Smooth muscle cell of trachea (primary cell): ENCODE data around the gene TBC1D1. TPM values are rescaled to one million over a fixed set of nuclear protein-coding genes. Genes with fewer than 3 reads are reported as not detected.

Experiments
- total RNA-seq: library from RNA; depleted of rRNA; stranded (reverse); fragments of >200 nt; gene quantifications from 2 replicates; pipeline ENCODE4 v1.2.1, GENCODE V29; 2014

TBC1D1 gene, protein sequence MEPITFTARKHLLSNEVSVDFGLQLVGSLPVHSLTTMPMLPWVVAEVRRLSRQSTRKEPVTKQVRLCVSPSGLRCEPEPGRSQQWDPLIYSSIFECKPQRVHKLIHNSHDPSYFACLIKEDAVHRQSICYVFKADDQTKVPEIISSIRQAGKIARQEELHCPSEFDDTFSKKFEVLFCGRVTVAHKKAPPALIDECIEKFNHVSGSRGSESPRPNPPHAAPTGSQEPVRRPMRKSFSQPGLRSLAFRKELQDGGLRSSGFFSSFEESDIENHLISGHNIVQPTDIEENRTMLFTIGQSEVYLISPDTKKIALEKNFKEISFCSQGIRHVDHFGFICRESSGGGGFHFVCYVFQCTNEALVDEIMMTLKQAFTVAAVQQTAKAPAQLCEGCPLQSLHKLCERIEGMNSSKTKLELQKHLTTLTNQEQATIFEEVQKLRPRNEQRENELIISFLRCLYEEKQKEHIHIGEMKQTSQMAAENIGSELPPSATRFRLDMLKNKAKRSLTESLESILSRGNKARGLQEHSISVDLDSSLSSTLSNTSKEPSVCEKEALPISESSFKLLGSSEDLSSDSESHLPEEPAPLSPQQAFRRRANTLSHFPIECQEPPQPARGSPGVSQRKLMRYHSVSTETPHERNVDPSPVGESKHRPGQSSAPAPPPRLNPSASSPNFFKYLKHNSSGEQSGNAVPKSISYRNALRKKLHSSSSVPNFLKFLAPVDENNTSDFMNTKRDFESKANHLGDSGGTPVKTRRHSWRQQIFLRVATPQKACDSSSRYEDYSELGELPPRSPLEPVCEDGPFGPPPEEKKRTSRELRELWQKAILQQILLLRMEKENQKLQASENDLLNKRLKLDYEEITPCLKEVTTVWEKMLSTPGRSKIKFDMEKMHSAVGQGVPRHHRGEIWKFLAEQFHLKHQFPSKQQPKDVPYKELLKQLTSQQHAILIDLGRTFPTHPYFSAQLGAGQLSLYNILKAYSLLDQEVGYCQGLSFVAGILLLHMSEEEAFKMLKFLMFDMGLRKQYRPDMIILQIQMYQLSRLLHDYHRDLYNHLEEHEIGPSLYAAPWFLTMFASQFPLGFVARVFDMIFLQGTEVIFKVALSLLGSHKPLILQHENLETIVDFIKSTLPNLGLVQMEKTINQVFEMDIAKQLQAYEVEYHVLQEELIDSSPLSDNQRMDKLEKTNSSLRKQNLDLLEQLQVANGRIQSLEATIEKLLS (N-terminal part only)
- 50.4 and 93.2 TPM in 2 replicates for total RNA-seq

DNA sequence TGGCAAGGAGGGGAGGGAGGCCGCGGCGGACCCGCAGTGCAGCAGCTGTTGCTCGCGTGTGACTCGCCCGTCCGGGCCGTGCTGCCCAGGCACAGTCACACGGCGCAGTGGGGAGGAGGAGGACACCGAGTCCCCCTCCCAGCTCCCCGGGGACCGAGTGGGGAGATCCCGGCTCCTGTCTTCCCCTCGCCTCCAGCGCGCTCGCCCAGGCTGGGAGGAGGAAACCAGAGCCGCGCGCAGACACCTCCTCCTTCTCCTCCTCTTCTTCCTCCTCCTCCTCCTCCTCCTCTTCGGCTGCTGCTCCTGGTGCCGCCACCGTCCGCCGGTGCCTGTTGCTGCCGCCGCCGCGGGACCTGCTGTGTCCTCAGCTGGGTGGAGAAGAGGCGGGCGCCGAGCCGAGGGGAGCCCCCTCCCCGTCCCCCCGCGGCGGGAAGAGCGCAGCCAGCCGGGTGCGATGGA lies at the start of gene TBC1D1:
Gene TBC1D1, plus strand, starts transcription at position 284 of the 459 bp plus-strand sequence. CDS start 11,012 bp downstream, outside the sequence.

GRCh38 chr4:37960098-37960497 lies 69.2 kb downstream of the TBC1D1 start, which contains the start of gene PTTG2:
Gene PTTG2, plus strand, starts transcription at chr4:37960398. Its CDS starts 37 bp downstream, at chr4:37960435.

Other genes with a start within 250 kb of the TBC1D1 start
- 58.9 and 91.6 TPM in 2 replicates for gene RELL1, start 204.7 kb upstream of the TBC1D1 start, total RNA-seq
- gene PGM2, start 64.4 kb upstream of the TBC1D1 start, total RNA-seq: 17.7 and 24.7 TPM in 2 replicates
- not detected in 2 replicates for gene PTTG2, start 69.3 kb downstream of the TBC1D1 start, total RNA-seq